Activated CD8-positive, alpha-beta memory T cell treated with anti-CD3 and anti-CD28 coated beads, Interleukin-2, amount 50 U/mL, for 4 hours (primary cell): ENCODE results near the gene CDC5L.

Experiments used
- DNase-seq: peaks from one replicate; pipeline ENCODE4 v3.0.0-alpha.2; 2020

The CDC5L gene

GRCh38 chr6:44456070-44456965, 68.8 kb downstream of the CDC5L start:
- peak; percentile 35 for DNase-seq

GRCh38 chr6:44456966-44457292, 69.4 kb downstream of the CDC5L start:
- no peak for DNase-seq

- no peak for DNase-seq
These were observed 70.1 kb downstream of the CDC5L start for GRCh38 chr6:44457596-44457995.

- no peak for DNase-seq
These were observed 71.0 kb downstream of the CDC5L start for GRCh38 chr6:44458551-44458950.

- no peak for DNase-seq
These were observed 74.8 kb downstream of the CDC5L start for GRCh38 chr6:44462335-44462734.

- no peak for DNase-seq
These were observed 75.6 kb downstream of the CDC5L start for GRCh38 chr6:44462797-44463727.

- no peak for DNase-seq
These were observed 76.4 kb downstream of the CDC5L start for GRCh38 chr6:44463728-44464450.

- DNase-seq = no peak
These were observed 77.2 kb downstream of the CDC5L start for GRCh38 chr6:44464527-44465310.

GRCh38 chr6:44466955-44467354, 79.4 kb downstream of the CDC5L start:
- DNase-seq = no peak

GRCh38 chr6:44468835-44469234, 81.3 kb downstream of the CDC5L start:
- DNase-seq = no peak

GRCh38 chr6:44470115-44470464, 82.6 kb downstream of the CDC5L start:
- no peak for DNase-seq

GRCh38 chr6:44470746-44471145, 83.2 kb downstream of the CDC5L start:
- DNase-seq = no peak

- no peak for DNase-seq
These were observed 83.9 kb downstream of the CDC5L start for GRCh38 chr6:44471271-44471981.

GRCh38 chr6:44472250-44472945, 84.9 kb downstream of the CDC5L start:
- no peak for DNase-seq

- no peak for DNase-seq
These were observed 86.1 kb downstream of the CDC5L start for GRCh38 chr6:44473393-44474189.

GRCh38 chr6:44474190-44474631, 86.7 kb downstream of the CDC5L start:
- no peak for DNase-seq

- DNase-seq = no peak
These were observed 87.1 kb downstream of the CDC5L start for GRCh38 chr6:44474643-44475042.

- DNase-seq = no peak
These were observed 87.9 kb downstream of the CDC5L start for GRCh38 chr6:44475417-44475778.

- DNase-seq = peak; percentile 66
These were observed 88.4 kb downstream of the CDC5L start for GRCh38 chr6:44475779-44476434.

- DNase-seq = no peak
These were observed 89.3 kb downstream of the CDC5L start for GRCh38 chr6:44476849-44477248.
